Measurements from ENCODE around the gene CCDC182.

Gene CCDC182

DNA sequence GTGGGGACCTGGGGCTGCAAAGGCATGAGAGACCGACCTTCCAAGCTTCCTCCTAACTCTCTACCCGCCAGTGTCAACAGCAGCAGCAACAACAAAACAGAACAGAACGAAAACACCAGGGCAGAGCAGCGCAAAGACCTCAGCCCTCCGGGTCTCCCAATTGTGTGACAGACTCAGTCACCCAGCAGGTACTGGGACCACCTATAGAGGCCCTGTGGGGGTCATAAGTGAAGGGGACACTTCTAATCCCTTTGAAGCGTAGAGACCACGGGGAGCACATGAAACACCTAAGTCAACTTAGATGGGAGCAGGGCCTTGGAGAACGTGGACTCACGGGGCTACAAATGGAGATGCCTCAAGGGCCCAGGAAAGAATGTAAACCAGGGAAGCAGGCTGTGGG is 12.6 kb upstream of the CCDC182 start:
- TF ChIP-seq, protein P1, sequence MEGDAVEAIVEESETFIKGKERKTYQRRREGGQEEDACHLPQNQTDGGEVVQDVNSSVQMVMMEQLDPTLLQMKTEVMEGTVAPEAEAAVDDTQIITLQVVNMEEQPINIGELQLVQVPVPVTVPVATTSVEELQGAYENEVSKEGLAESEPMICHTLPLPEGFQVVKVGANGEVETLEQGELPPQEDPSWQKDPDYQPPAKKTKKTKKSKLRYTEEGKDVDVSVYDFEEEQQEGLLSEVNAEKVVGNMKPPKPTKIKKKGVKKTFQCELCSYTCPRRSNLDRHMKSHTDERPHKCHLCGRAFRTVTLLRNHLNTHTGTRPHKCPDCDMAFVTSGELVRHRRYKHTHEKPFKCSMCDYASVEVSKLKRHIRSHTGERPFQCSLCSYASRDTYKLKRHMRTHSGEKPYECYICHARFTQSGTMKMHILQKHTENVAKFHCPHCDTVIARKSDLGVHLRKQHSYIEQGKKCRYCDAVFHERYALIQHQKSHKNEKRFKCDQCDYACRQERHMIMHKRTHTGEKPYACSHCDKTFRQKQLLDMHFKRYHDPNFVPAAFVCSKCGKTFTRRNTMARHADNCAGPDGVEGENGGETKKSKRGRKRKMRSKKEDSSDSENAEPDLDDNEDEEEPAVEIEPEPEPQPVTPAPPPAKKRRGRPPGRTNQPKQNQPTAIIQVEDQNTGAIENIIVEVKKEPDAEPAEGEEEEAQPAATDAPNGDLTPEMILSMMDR (conservative IDR thresholded peaks at IDR 0.05): no peak

DNA sequence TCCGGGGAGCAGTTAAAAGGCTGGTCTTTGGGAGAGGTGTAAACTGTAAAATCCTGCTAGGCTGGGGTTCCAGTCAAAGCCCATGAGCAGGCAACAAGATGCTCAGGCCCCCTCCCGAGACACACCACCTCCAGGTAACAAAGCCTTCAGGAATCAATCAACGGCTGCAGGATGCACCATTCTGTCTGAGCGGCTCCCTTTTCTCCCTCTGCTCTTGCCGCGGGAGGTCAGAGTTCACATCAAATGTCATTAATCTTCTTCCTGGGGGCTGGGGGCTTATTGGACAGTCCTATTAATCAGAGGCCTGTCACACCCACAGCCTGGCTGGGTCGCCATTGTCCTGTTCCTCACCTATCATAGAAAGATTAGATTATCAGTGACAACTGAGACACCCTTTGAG is 11.9 kb upstream of the CCDC182 start:
- TF ChIP-seq, protein P1 (conservative IDR thresholded peaks at IDR 0.05): no peak
- H3K27ac ChIP-seq: no peak overlapping the region

More for the DNA sequence above, 12.6 kb upstream of the CCDC182 start:
- H3K27ac ChIP-seq: no peak overlapping the region

DNA sequence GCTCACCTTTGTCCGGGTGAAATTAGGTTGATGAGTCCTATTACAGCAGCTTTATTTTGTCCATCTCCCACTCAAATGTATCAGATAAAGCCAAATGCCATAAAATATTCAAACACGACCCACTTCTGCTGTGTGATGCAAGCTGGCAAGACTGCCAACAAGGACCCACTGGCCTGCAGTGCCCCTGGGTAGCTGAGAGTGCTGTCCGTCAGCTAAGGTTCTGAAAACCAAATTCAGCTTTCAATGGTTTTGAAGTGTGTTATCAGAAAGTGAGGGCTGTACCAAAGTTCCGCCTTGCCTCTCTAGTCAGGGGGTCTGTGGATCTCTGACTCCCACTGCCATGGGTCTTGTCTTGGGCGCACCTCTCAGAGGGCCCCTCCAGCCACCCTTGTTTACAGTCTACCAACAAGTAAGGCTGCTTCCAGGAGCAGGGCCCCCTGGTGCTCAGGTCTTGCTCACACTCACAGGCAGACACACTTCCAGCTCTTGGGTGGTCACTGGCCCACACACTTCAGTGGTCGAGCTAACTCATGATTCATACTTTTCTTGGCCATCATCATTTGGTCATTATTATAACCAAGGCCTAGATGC is 10.5 kb upstream of the CCDC182 start:
- TF ChIP-seq, protein P1 (conservative IDR thresholded peaks at IDR 0.05): no peak
- no peak overlapping the region for H3K27ac ChIP-seq

DNA sequence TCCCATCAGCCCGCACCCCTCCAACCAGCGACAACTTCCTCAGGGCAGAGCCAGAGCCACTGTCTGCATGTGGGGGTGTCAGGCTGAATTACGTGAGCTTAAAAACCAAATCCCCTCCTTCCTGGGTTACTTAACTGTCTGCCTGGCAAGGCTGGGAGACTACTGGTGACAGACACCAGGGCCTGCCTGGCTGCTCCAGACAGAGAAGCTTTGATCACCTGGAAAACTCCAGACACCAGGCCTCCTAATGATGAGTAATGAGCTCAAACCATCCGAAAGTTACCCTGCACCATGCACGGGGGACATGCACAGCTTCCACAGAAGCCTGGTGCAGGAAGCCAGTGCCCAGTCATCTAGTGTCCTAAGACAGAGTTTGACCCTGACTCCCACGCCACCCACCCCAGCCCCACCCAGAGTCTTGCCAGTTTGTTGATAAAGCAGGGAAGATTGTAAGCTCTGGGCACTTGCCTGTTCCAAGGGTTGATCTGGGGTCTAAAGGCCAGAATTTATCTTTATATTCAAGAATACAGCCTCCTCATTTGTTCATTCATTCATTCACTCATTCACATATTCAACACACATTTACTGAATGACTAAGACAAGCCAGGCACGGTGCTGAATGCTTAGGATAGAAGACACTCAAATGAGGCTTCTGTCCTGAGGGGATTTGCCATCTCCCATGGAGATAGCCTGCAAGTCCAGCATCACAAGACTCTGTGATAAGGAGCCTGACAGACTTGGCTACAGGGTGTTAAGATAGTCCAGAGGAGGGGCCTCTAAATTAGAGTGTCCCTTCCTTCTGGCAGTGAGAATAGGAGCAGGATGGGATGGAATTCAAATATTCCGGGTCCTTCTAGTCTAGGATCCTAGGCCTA is 7.2 kb upstream of the CCDC182 start:
- TF ChIP-seq, protein P1 (conservative IDR thresholded peaks at IDR 0.05): no peak
- no peak overlapping the region for H3K27ac ChIP-seq

DNA sequence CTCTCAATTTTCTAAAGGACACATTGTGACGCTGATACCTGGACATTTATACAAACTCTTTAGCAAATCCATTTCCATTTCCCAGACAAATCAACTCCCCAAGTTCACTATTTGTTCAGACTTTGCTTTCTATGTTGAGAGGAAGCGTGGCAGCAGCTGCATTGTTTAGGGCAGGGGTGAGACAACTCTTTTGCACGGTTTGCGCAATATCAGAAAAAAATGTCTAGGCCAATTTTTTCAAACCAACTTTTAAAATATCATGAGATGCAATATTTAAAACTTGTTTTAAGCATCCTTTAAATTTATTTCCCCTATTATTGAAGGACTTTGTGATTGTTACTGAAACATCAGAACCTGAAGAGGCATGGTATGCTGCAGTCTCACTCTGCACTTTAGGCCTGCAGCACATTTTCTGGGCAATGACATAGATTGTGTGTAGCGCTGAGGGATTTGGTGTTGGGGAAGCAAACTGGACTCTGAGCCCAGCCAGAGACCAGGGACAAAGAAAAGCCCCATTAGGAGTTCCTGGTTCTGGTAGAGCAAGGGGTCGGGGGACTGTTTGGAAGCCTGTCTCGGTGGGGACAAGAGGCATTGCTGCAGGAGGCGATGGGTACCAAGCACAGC is 6.4 kb upstream of the CCDC182 start:
- H3K27ac ChIP-seq: no peak overlapping the region
- TF ChIP-seq, protein P1 (conservative IDR thresholded peaks at IDR 0.05): no peak

DNA sequence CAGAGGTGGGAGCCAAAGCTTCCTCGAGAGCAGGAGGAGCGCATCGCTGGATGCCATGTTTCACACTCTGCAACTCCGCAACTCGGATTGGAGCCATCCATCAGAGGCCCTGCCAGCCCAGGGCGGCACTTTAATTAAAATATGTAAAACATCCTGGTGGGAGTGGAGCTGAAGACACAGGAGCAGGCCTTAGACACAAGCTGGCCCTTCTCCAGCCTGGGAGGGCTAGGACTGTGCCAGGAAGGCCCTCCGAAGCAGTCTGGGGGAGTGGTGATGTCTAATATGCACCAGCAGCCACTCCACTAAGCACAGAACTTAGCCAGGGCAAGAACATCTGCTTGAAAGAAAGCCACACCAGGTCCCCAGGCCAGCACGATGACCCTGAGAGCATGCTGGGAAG is 5.8 kb upstream of the CCDC182 start:
- no peak overlapping the region for H3K27ac ChIP-seq
- TF ChIP-seq, protein P1 (conservative IDR thresholded peaks at IDR 0.05): no peak

DNA sequence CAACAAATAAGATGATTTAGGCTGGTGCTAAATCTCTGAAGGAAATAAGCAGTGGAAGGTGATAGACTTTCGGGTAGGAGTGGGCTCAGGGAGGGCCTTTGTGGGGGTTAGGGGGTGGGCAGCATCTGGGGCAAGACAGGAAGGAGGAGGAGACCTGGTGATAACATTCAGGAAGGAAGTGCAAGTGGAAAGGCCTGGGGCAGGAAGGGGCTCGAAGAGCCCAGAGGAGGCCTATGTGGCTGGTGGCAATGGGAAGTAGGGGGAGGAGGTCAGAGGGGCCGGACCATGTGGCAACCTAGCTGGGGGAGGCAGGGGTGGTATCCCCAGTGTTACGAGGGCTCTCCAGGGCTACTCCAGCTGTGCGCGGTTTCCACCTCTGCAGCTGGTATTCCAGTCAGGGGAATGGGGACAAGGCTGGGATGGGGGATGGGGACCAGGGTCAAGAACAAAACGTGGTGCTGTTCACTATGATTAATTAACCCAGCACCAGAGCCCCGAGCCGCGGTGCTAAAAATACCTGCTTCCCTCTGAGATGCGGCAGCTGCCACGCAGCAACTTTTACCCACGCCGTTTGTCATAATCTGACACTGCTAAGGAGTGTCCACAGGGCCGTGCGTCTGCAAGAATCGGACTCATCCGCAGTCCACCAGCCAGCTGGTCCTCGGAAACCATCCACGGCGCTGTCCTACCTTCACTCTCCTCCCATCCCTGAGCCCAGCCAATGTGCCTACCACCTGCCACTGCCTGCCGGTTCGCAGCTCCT is 5.2 kb upstream of the CCDC182 start:
- H3K27ac ChIP-seq: no peak overlapping the region
- TF ChIP-seq, protein P1 (conservative IDR thresholded peaks at IDR 0.05): no peak

Data from VCaP (cell line).